Esophagus (tissue), 2 donors: ENCODE measurements around the gene ARHGDIG. TPM values are rescaled to one million over a fixed set of nuclear protein-coding genes. Genes with fewer than 3 reads are reported as not detected.

ENCODE experiments used
- H3K27ac ChIP-seq, 2 donors: one replicate each; pipeline ENCODE4 v1.5.1; 2013; ENCODE audit warnings: low read depth in 2 of 2, mild to moderate bottlenecking in 2 of 2, inconsistent platforms in 1 of 2, low read length in 1 of 2, moderate library complexity in 1 of 2
- H3K27me3 ChIP-seq, 2 donors: one replicate each; pipeline ENCODE4 v1.6.1; 2013; ENCODE audit warnings: low read length in 2 of 2, control low read depth in 1 of 2, mild to moderate bottlenecking in 1 of 2; ENCODE audit not compliant: insufficient read depth in 2 of 2, control insufficient read depth in 1 of 2
- H3K36me3 ChIP-seq, 2 donors: one replicate each; pipeline ENCODE4 v1.6.1; 2013; ENCODE audit warnings: low read length in 1 of 2; ENCODE audit not compliant: control insufficient read depth in 2 of 2, insufficient read depth in 2 of 2
- H3K4me1 ChIP-seq, 2 donors: one replicate each; pipeline ENCODE4 v1.6.1; 2013; ENCODE audit warnings: low read length in 1 of 2; ENCODE audit not compliant: control insufficient read depth in 2 of 2, insufficient read depth in 2 of 2
- H3K4me3 ChIP-seq, 2 donors: one replicate each; pipeline ENCODE4 v1.5.1; 2013; ENCODE audit warnings: low read length in 2 of 2, mild to moderate bottlenecking in 2 of 2, low read depth in 1 of 2, moderate library complexity in 1 of 2
- H3K9me3 ChIP-seq, 2 donors: one replicate each; pipeline ENCODE4 v1.6.1; 2013; ENCODE audit warnings: mild to moderate bottlenecking in 2 of 2, low read depth in 1 of 2, low read length in 1 of 2, moderate library complexity in 1 of 2; ENCODE audit not compliant: control insufficient read depth in 2 of 2, insufficient read depth in 1 of 2
- WGBS, 2 donors: extraction: QIAGEN DNeasy Blood & Tissue Kit; methylation state at CpG; one replicate each; pipeline ENCODE4 v1.1.7; 2013; 5-methylcytosine and 5-hydroxymethylcytosine counted together
- polyA plus RNA-seq, 2 donors: library from polyadenylated mRNA; stranded (reverse); fragments of 200-250 nt; gene quantifications; one replicate each; pipeline ENCODE4 v1.2.3, GENCODE V29; 2013
- donor health status: healthy with polysubstance abuse.
- donor health status: Bipolar disorder and iron deficiency.

ARHGDIG gene
- polyA plus RNA-seq, 2 donors, result 0.24 to 0.33 TPM

GRCh38 chr16:268141-269053 lies 12.0 kb upstream of the ARHGDIG start:
- H3K4me1 ChIP-seq, result peaks cover 6 to 15% of the 10 kb centered on the region in 2 donors
- 43 to 50% methylated on average over 38 to 40 of the region's 40 CpGs for WGBS, 2 donors
- no peak overlapping the region for H3K4me3 ChIP-seq
- peaks cover 0 to 3% of the 10 kb centered on the region in 2 donors for H3K9me3 ChIP-seq
- H3K27me3 ChIP-seq, result no peaks in the 10 kb centered on the region
- peaks cover 11 to 14% of the 10 kb centered on the region in 2 donors for H3K36me3 ChIP-seq
- peak overlapping the region in 1 of 2 donors; percentile 56 for H3K27ac ChIP-seq

- Histone ChIP-seq H3K4me3 (no peak overlapping the region), H3K27ac (no peak overlapping the region), H3K9me3 (no peaks in the 10 kb centered on the region), H3K27me3 (no peaks in the 10 kb centered on the region), H3K36me3 (peaks cover 5 to 8% of the 10 kb centered on the region in 2 donors), H3K4me1 (peaks cover 9 to 15% of the 10 kb centered on the region in 2 donors)
- 73 to 81% methylated on average over 24 of the region's 24 CpGs for WGBS, 2 donors
Observed at GRCh38 chr16:269061-269796, 11.2 kb upstream of the ARHGDIG start.

GRCh38 chr16:270381-271255 lies 9.8 kb upstream of the ARHGDIG start:
- Histone ChIP-seq H3K4me1 (peaks cover 9 to 21% of the 10 kb centered on the region in 2 donors), H3K9me3 (no peaks in the 10 kb centered on the region), H3K27me3 (peaks cover 0 to 3% of the 10 kb centered on the region in 2 donors), H3K27ac (no peak overlapping the region), H3K36me3 (no peaks in the 10 kb centered on the region), H3K4me3 (no peak overlapping the region)
- WGBS, 2 donors, result 82 to 85% methylated on average over 33 to 34 of the region's 34 CpGs

GRCh38 chr16:272633-273546 lies 7.5 kb upstream of the ARHGDIG start:
- no peak overlapping the region for H3K27ac ChIP-seq
- H3K4me3 ChIP-seq, result no peak overlapping the region
- 73 to 78% methylated on average over 34 to 36 of the region's 36 CpGs for WGBS, 2 donors
- H3K4me1 ChIP-seq, result peaks cover 9 to 17% of the 10 kb centered on the region in 2 donors
- no peaks in the 10 kb centered on the region for H3K36me3 ChIP-seq
- H3K27me3 ChIP-seq, result peaks cover 0 to 3% of the 10 kb centered on the region in 2 donors
- H3K9me3 ChIP-seq, result no peaks in the 10 kb centered on the region

- no peaks in the 10 kb centered on the region for H3K9me3 ChIP-seq
- H3K27ac ChIP-seq, result no peak overlapping the region
- 61 to 70% methylated on average over 25 to 30 of the region's 30 CpGs for WGBS, 2 donors
- no peaks in the 10 kb centered on the region for H3K36me3 ChIP-seq
- H3K4me3 ChIP-seq, result no peak overlapping the region
- H3K27me3 ChIP-seq, result peaks cover 0 to 3% of the 10 kb centered on the region in 2 donors
- H3K4me1 ChIP-seq, result peaks cover 9 to 10% of the 10 kb centered on the region in 2 donors
Observed at GRCh38 chr16:273547-274421, 6.6 kb upstream of the ARHGDIG start.

GRCh38 chr16:275041-275641 lies 5.2 kb upstream of the ARHGDIG start:
- WGBS, 2 donors, result 2 to 3% methylated on average over 39 to 58 of the region's 58 CpGs

GRCh38 chr16:275786-276232 lies 4.6 kb upstream of the ARHGDIG start, which contains the start of gene RGS11:
Gene RGS11 (minus strand): TSS chr16:275944. CDS start chr16:275911, 33 bp downstream.
- no peaks in the 10 kb centered on the region for H3K36me3 ChIP-seq
- whole genome bisulfite sequencing, 2 donors, result 4 to 10% methylated on average over 13 to 56 of the region's 56 CpGs
- H3K4me1 ChIP-seq, result peaks cover 6 to 9% of the 10 kb centered on the region in 2 donors
- H3K27ac ChIP-seq, result no peak within 1 kb of the TSS
- H3K4me3 ChIP-seq, result peak within 1 kb of the TSS; percentile 45 to 46
- H3K9me3 ChIP-seq, result no peaks in the 10 kb centered on the region
- peaks cover 0 to 9% of the 10 kb centered on the region in 2 donors for H3K27me3 ChIP-seq

More at GRCh38 chr16:275041-275641, 5.2 kb upstream of the ARHGDIG start:
- no peak overlapping the region for H3K27ac ChIP-seq
- no peaks in the 10 kb centered on the region for H3K9me3 ChIP-seq
- peaks cover 0 to 3% of the 10 kb centered on the region in 2 donors for H3K27me3 ChIP-seq
- H3K4me3 ChIP-seq, result peak overlapping the region; percentile 45 to 46
- peaks cover 5 to 6% of the 10 kb centered on the region in 2 donors for H3K4me1 ChIP-seq
- H3K36me3 ChIP-seq, result no peaks in the 10 kb centered on the region
